GM23338 (cell line): ENCODE measurements around the gene EXOC4. TPM values are rescaled to one million over a fixed set of nuclear protein-coding genes. Genes with fewer than 3 reads are reported as not detected.

ENCODE experiments used
- ATAC-seq: fragments of 200-7000 bp; cut with Tn5 transposase; 3 replicates; pipeline ENCODE4 v1.9.1; 2020
- DNase-seq: peaks from one replicate; pipeline ENCODE4 v3.0.0-alpha.2; 2015; ENCODE audit warnings: low spot score
- H2AFZ ChIP-seq: fragments of 200-600 bp; sonication (generic); 2 replicates; pipeline ENCODE4 v1.8.0; 2016; ENCODE audit warnings: antibody characterized with exemption, mild to moderate bottlenecking, moderate library complexity
- H3F3A ChIP-seq: fragments of 200-600 bp; sonication (generic); replicated peaks from 2 replicates; pipeline ENCODE4 v1.8.0; 2017; ENCODE audit warnings: antibody characterized with exemption, mixed run types, low read depth
- H3K27ac ChIP-seq: fragments of 200-600 bp; sonication (generic); 2 replicates; pipeline ENCODE4 v1.6.1; 2016; ENCODE audit warnings: low read depth
- H3K27me3 ChIP-seq: fragments of 200-600 bp; sonication (generic); 2 replicates; pipeline ENCODE4 v1.8.0; 2016; ENCODE audit warnings: mild to moderate bottlenecking, mixed run types, moderate library complexity; ENCODE audit not compliant: insufficient read depth
- H3K36me3 ChIP-seq: fragments of 200-600 bp; sonication (generic); 2 replicates; pipeline ENCODE4 v1.8.0; 2016; ENCODE audit warnings: mild to moderate bottlenecking; ENCODE audit not compliant: insufficient read depth
- H3K4me1 ChIP-seq: fragments of 200-600 bp; sonication (generic); 2 replicates; pipeline ENCODE4 v1.8.0; 2016; ENCODE audit warnings: mild to moderate bottlenecking, moderate library complexity; ENCODE audit not compliant: insufficient read depth
- H3K4me2 ChIP-seq: fragments of 200-600 bp; sonication (generic); 2 replicates; pipeline ENCODE4 v1.7.1; 2017; ENCODE audit warnings: mixed run types
- H3K4me3 ChIP-seq: fragments of 200-600 bp; sonication (generic); 2 replicates; pipeline ENCODE4 v1.6.1; 2016; ENCODE audit warnings: mixed run types
- H3K79me2 ChIP-seq: fragments of 200-600 bp; sonication (generic); replicated peaks from 2 replicates; pipeline ENCODE4 v1.8.0; 2017; ENCODE audit warnings: mild to moderate bottlenecking; ENCODE audit not compliant: insufficient read depth
- H3K9me2 ChIP-seq: fragments of 200-600 bp; sonication (generic); 2 replicates; pipeline ENCODE4 v1.8.0; 2017; ENCODE audit not compliant: insufficient read depth
- H4K20me1 ChIP-seq: fragments of 200-600 bp; sonication (generic); replicated peaks from 2 replicates; pipeline ENCODE4 v1.8.0; 2017; ENCODE audit warnings: mild to moderate bottlenecking; ENCODE audit not compliant: insufficient read depth
- H3K27ac Mint-ChIP-seq: 2 replicates; pipeline ENCODE4 v1.8.0; 2020; ENCODE audit warnings: inconsistent platforms, mild to moderate bottlenecking, moderate library complexity, mixed read lengths
- H3K27me3 Mint-ChIP-seq: 3 replicates; pipeline ENCODE4 v1.8.0; 2022; ENCODE audit warnings: low read depth, mild to moderate bottlenecking, moderate library complexity, mixed read lengths, inconsistent platforms; ENCODE audit not compliant: insufficient read depth, poor library complexity
- H3K36me3 Mint-ChIP-seq: 3 replicates; pipeline ENCODE4 v1.8.0; 2021; ENCODE audit warnings: low read depth, mild to moderate bottlenecking, inconsistent platforms, moderate library complexity, mixed read lengths
- H3K4me1 Mint-ChIP-seq: 3 replicates; pipeline ENCODE4 v1.8.0; 2020; ENCODE audit warnings: mild to moderate bottlenecking, inconsistent platforms, mixed read lengths
- H3K4me3 Mint-ChIP-seq: 3 replicates; pipeline ENCODE4 v1.8.0; 2021; ENCODE audit warnings: moderate library complexity, mild to moderate bottlenecking, inconsistent platforms, mixed read lengths
- H3K9me3 Mint-ChIP-seq: 3 replicates; pipeline ENCODE4 v1.8.0; 2020; ENCODE audit warnings: moderate library complexity, mild to moderate bottlenecking, inconsistent platforms, mixed read lengths
- CREB1 ChIP-seq: fragments of 250-450 bp; sonication (Bioruptor Pico); IDR thresholded peaks from 2 replicates; pipeline ENCODE4 v1.5.0; 2020; ENCODE audit warnings: low read depth, mild to moderate bottlenecking, moderate library complexity
- ETS1 ChIP-seq: IDR thresholded peaks from 2 replicates; pipeline ENCODE4 v1.6.1; 2016; ENCODE audit warnings: antibody characterized with exemption
- EZH2 ChIP-seq: fragments of 200-600 bp; sonication (generic); IDR thresholded peaks from one replicate; pipeline ENCODE4 v1.8.0; 2017; ENCODE audit warnings: antibody characterized with exemption, mild to moderate bottlenecking, low read depth; ENCODE audit not compliant: unreplicated experiment
- EZH2phosphoT487 ChIP-seq: fragments of 200-600 bp; sonication (generic); IDR thresholded peaks from one replicate; pipeline ENCODE4 v1.8.1; 2018; ENCODE audit warnings: antibody characterized with exemption; ENCODE audit not compliant: unreplicated experiment
- JUNB ChIP-seq: IDR thresholded peaks from one replicate; pipeline ENCODE4 v1.6.1; 2016; ENCODE audit warnings: antibody characterized with exemption; ENCODE audit not compliant: unreplicated experiment
- NANOG ChIP-seq: IDR thresholded peaks from 2 replicates; pipeline ENCODE4 v1.6.1; 2016; ENCODE audit warnings: antibody characterized with exemption, borderline replicate concordance
- POLR2AphosphoS5 ChIP-seq: IDR thresholded peaks from 2 replicates; pipeline ENCODE4 v1.6.1; 2016; ENCODE audit warnings: antibody characterized with exemption, low read depth
- ZNF114 ChIP-seq: fragments of 250-450 bp; sonication (Bioruptor Pico); IDR thresholded peaks from 2 replicates; pipeline ENCODE4 v1.5.0; 2020; ENCODE audit warnings: mild to moderate bottlenecking, moderate library complexity
- ZNF462 ChIP-seq: fragments of 250-450 bp; sonication (Bioruptor Pico); IDR thresholded peaks from 2 replicates; pipeline ENCODE4 v1.5.0; 2020; ENCODE audit warnings: mild to moderate bottlenecking, moderate library complexity
- polyA plus RNA-seq: library from polyadenylated mRNA; unstranded; fragments of >200 nt; fragmentation: Nextera tagmentation; extraction: Ambion mirVana; gene quantifications from 2 replicates; pipeline ENCODE4 v1.2.1, GENCODE V29; 2016
- total RNA-seq: library from RNA; depleted of rRNA; stranded (reverse); fragments of >200 nt; shearing (Covaris generic); gene quantifications from 2 replicates; pipeline ENCODE4 v1.2.3, GENCODE V29; 2014
- TF ChIP-seq, protein P1 (sequence below), 2 experiments: fragments of 200-600 bp in 1 of 2; sonication (generic) in 1 of 2; conservative IDR thresholded peaks; 2 replicates each; pipeline versions ENCODE4 v1.5.1 to v1.6.1; 2016 to 2017; ENCODE audit warnings: antibody characterized with exemption in 2 of 2, low read depth in 2 of 2, mild to moderate bottlenecking in 2 of 2, moderate library complexity in 1 of 2

The EXOC4 gene
- total and polyA plus RNA-seq, 2 experiments from 2014 or later = 37.5 to 52.7 TPM

DNA sequence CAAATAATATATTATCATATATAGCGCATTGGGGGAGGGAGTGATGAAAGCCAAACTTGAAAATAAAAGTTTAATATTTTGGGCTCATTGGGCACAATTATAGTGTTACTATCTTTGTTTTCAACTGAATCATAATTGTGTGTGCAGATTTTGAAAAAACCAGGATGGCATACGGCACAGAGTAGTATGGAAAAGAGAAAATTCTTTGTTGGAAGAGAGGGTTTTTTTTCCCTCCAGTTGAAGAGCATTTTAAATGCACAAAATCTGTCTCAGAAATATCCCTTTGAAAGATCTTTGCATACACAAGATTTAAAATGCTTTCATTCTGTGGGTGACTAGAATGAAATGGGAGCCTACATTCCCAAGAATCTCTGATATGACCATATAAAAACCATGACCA is 269.6 kb downstream of the EXOC4 start:
- Histone ChIP-seq H3K4me2 (no peak overlapping the region), H3K9me2 (no peaks in the 10 kb centered on the region), H3F3A (no peaks in the 10 kb centered on the region), H3K4me1 (no peaks in the 10 kb centered on the region; the same call in 1 of the 2 replicates), H3K36me3 (no peaks in the 10 kb centered on the region), H3K4me3 (no peak overlapping the region), H2AFZ (no peak overlapping the region), H4K20me1 (no peaks in the 10 kb centered on the region), H3K27ac (no peak overlapping the region), H3K79me2 (no peaks in the 10 kb centered on the region), H3K27me3 (no peaks in the 10 kb centered on the region)
- Mint-ChIP-seq H3K4me3 (no peak overlapping the region), H3K27ac (no peak overlapping the region), H3K36me3 (peaks cover 5% of the 10 kb centered on the region), H3K27me3 (no peaks in the 10 kb centered on the region), H3K4me1 (peaks cover 7% of the 10 kb centered on the region), H3K9me3 (no peaks in the 10 kb centered on the region)
- no peak for TF ChIP-seq JUNB
- TF ChIP-seq NANOG = no peak
- TF ChIP-seq, protein P1, sequence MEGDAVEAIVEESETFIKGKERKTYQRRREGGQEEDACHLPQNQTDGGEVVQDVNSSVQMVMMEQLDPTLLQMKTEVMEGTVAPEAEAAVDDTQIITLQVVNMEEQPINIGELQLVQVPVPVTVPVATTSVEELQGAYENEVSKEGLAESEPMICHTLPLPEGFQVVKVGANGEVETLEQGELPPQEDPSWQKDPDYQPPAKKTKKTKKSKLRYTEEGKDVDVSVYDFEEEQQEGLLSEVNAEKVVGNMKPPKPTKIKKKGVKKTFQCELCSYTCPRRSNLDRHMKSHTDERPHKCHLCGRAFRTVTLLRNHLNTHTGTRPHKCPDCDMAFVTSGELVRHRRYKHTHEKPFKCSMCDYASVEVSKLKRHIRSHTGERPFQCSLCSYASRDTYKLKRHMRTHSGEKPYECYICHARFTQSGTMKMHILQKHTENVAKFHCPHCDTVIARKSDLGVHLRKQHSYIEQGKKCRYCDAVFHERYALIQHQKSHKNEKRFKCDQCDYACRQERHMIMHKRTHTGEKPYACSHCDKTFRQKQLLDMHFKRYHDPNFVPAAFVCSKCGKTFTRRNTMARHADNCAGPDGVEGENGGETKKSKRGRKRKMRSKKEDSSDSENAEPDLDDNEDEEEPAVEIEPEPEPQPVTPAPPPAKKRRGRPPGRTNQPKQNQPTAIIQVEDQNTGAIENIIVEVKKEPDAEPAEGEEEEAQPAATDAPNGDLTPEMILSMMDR (conservative IDR thresholded peaks at IDR 0.05; ENCODE audit: low read depth in 2 of 2) = no peak
- TF ChIP-seq EZH2phosphoT487 = no peak
- TF ChIP-seq EZH2 = no peak
- no peak for TF ChIP-seq ZNF114
- TF ChIP-seq CREB1 (CRISPR knock-in tag) = no peak
- no peak for TF ChIP-seq ZNF462 (CRISPR knock-in tag)
- TF ChIP-seq POLR2AphosphoS5 = no peak
- TF ChIP-seq ETS1 = no peak
- ATAC-seq (no peak), DNase-seq (no peak)
